Ovary (tissue), 3 donors: ENCODE data around the gene DZIP1.

Experiments
- CTCF ChIP-seq, 3 donors: fragments of 450-650 bp in 2 of 3; fragments of 200-600 bp in 1 of 3; IDR thresholded peaks; one replicate each; pipeline versions ENCODE4 v1.5.1 to v1.8.0; 2016 to 2022; ENCODE audit warnings: antibody characterized with exemption in 3 of 3, mild to moderate bottlenecking in 1 of 3
- EP300 ChIP-seq: sonication (generic); formaldehyde crosslinking; IDR thresholded peaks from one replicate; pipeline ENCODE4 v1.6.1; 2017; ENCODE audit warnings: antibody characterized with exemption
- POLR2A ChIP-seq: fragments of 450-650 bp; IDR thresholded peaks from one replicate; pipeline ENCODE4 v1.6.1; 2017; ENCODE audit warnings: antibody characterized with exemption, mild to moderate bottlenecking, moderate library complexity
- donor health status: DM: no; HTN: no; CAD: no.

DNA sequence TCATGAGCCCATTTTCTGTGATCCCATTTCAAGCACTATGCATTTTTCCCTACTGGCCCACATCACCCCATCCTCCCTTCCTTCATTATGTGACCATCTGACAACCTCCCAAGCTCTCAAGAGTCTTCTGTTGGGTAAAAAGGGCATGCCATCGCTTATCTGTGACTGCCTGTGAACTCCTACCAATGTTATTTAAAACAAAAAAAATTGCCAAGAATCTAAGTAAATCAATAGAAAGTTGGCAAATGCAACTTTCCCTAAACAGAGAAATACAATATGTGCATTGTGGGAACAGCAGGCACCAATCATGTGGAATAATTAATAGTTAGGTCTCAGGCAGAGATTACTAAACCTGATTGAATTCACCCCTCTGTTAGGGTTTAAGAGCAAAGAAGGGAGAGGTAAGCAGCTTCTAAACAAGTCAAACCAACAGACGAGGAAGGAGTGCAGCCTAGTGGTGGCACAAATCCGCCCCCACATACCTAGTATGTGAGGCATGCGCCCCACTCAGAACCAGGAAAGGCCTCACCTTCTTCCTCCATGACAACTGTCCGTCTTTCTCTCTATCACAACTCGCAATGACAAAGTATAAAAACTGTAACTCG lies 29.8 kb downstream of the DZIP1 start:
- TF ChIP-seq POLR2A: no peak
- TF ChIP-seq CTCF (IDR thresholded peaks at IDR 0.05): no peak
- no peak for TF ChIP-seq EP300
